ENCODE data around the gene RASAL2.
"Not testable (repeated sequence)": the region's sequence is repeated elsewhere in the genome, so short reads cannot be mapped to it uniquely, and the experiment has no call there.

RASAL2 gene

DNA sequence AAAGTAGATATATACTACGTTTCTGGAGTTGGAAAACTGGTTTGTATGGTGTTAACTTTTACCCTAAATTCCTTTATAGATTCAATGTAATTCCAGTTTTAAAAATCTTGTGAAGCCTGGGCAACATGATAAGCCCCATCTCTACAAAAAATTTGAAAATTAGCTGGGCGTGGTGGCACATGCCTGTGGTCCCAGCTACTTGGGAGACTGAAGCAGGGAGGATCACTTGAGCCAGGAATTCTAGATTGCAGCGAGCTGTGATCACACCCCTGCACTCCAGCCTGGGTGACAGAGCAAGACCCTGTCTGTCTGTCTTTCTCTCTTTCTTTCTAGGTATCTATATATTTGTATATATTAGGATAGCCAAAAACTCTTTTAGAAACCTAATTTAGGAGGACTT lies 260.9 kb downstream of the RASAL2 start:
- no peak for DNase-seq

DNA sequence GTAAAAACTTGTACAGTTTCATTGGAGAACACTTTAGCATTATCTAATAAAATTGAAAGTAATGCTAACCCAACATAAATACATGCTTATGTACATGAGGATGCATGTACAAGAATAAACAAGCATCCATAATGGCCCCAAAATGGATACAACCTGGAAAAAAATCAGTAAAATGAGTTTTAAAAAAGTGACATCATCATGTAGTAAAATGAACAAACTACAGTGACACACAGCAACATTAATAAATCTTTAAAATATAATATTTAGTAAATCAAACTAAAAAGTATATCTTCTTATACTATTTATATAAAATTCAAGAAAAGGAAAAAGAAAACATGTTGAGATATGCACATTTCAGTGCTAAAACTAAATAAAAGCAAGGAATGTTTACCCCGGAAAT lies 262.4 kb downstream of the RASAL2 start:
- no peak for DNase-seq

DNA sequence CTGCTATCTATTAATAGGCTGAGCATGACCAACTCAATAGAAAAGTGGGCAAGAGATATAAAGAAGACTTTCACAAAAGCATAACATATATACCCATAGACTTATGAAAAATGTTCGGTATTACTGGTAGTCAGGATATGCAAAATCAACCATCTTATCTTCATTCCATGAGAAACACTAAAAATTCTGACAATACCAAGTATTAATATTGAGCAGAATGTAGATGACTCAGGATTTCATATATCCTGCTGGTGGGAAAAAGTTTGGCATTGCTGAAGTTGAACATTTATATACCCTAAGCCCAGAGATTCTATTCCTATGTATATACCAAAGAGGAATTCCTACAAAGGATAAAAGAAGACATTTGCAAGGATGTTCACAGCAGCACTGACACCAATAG lies 264.6 kb downstream of the RASAL2 start:
- no peak for DNase-seq

DNA sequence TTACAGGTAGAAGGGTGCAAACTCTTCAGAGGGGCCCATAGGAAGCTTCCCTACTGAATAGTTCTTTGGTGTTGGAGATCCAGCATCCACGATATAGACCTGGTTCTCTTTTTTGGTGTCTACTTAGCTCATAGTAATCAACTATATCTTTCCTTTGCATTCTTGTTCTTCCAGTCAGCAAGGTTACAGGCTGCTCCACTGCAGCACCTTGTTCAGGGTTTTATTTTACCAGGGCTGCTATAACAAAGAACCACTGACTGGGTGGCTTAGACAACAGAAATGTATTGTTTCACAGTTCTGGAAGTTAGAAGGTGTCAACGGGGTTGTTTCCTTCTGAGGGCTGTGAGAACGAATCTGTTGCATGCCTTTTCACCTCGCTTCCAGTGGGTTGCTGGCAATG lies 266.5 kb downstream of the RASAL2 start:
- DNase-seq = no peak

DNA sequence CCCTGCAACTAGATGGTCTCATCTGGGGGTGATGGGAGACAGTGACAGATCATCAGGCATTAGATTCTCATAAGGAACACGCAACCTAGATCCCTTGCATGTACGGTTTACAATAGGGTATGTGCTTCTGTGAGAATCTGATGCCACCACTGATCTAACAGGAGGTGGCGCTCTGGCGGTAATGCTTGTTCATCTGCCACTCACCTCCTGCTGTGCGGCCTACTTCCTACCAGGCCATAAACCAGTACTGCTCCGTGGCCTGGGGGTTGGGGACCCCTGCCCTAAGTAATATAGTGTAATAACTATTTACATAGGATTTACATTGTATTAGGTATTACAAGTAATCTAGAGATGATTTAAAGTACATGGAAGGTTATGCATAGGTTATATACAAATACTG lies 267.9 kb downstream of the RASAL2 start:
- DNase-seq = no peak

DNA sequence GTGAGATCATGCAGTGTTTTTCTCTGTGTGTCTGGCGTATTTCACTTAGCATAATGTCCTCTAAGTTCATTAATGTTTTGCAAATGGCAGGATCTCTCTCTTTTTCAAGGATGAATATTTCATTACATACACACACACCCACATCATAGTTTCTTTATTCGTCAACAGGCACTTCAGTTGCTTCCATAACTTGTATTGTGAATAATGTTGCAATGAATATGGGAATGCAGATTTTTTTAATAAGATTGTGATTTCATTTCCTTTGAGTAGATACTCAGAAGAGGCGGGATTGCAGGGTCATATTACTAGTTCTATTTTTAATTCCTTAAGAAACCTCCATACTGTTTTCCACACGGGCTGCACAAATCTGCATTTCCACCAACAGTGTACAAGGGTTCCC lies 268.8 kb downstream of the RASAL2 start:
- DNase-seq = no peak

DNA sequence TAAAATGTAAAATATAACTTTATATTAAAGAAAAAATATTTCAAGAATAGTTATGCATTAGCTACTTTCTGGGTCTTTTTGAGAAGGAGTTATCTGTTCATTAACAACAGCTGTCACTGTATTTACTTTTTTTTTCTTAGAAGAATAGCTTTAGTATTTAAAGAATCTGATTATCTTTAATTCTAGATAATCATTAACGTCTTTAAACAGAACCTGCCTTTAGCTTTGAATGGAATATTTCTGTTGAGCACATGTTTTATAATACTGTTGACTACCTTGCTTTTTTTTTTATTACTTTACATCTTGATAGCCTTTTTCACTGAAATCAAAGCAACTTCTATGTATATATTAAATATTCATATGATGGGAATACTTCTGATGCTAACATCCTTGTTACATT lies 270.9 kb downstream of the RASAL2 start:
- no peak for DNase-seq

DNA sequence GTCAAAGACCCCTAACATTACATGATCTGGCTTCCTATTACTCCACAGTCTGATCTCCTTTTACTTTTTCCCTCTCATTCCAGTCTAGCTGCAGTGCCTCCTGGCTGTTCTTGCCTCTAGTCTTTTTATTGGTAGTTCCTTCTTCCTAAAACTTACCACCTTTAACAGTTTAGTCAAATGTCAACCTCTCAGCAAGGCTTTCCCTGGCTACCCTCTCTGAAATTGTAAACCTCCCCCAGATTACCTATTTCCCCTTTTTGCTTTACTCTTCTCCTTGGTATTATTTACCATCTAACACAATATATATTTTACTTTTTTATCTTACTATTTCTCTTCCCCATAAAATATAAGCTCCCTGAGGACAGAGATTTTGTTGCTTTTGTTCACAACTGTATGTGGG lies 273.2 kb downstream of the RASAL2 start:
- no peak for DNase-seq

DNA sequence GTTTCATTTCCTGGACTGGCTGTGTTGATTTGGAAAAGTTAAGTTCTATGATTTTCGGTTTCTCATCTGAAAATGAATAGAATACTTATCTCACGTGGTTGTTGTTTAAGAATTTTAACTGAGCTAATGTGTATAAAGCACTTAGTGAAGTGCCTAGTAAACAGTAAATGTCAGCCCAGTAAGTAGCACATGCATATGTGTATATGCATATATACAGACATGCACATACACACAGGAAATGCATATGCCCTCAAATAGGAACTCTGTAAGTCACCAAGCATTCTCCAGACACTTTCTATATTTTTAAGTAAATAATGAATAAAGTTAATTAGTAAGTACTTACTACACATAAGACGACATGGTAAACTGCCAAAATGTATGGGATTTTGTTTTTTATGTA lies 274.3 kb downstream of the RASAL2 start:
- no peak for DNase-seq

DNA sequence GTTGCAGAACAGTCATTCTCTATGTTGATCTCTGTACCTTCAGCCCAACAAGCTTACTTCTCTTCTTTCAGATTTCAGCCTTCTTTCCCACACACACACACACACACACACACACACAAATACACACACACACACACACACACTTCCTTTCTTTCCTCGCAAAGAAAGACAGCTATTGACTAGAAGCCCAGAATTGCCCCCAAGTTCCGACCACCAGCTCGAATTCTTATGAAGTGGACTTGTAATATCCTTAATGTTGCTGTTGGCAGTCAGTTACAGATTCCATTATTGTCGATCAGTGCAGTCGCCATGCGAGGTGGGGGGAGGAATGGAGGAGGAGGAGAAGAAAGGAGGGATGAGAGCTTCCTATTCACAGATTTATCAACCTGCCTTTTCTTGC lies 277.3 kb downstream of the RASAL2 start:
- no peak for DNase-seq

DNA sequence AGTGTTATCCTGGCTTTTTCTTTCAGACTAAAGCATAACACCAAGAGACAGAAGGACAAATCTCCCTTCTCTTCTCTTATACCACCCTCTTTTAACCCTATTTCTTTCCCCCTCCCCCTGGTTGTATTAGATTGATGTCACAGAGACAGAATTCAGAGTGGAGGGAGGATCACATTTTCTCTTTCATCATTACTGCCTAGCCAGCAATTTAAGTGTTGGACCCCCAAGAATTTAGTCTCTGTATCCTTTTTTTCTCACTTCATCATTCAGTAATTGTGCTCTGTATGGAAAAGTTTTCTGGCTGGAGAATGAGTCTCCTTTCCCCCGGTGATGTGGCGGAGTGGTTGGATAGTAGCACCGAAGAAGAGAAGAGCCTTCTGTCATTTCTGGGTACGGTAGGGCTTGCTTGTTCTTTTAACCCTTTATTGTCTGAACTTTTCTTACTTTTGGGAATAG lies 278.1 kb downstream of the RASAL2 start:
- no peak for DNase-seq

DNA sequence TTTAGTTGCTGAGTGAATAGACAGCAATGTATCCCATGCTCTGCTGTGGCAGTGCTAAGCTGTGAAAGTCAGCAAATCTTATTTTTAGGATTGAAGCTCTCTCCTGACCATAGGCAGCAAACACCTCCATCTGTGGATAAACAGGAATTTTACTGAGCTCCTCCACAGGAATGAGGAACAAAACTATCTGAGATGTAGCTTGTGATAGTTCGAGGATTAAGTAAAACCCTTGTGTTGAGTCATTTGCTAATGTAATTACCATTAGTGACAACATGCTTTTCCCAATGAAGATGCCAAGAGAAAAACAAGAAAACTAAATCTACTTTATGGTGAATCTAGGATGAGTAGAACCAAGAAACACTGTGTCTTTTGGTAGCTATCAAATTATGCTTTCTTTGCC lies 280.1 kb downstream of the RASAL2 start:
- no peak for DNase-seq

DNA sequence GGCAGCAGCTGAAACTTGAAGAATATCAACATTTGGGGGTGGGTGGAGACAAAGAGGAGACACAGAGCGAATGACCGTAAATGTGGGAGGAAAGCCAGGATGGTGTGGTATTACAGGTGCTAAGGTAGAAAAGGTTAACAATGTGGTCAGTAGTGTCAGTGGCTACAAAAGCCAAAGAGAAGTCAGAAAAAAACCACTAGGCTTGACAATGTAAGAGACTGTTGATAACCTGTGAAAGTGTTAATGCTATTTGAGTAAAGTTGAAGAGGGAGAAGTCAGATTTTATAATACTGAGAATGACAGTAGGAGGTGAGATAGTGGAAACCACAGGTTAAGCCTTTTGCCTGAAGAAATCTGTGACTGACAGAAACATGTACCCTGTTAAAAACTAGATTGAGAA lies 282.1 kb downstream of the RASAL2 start:
- DNase-seq = no peak

DNA sequence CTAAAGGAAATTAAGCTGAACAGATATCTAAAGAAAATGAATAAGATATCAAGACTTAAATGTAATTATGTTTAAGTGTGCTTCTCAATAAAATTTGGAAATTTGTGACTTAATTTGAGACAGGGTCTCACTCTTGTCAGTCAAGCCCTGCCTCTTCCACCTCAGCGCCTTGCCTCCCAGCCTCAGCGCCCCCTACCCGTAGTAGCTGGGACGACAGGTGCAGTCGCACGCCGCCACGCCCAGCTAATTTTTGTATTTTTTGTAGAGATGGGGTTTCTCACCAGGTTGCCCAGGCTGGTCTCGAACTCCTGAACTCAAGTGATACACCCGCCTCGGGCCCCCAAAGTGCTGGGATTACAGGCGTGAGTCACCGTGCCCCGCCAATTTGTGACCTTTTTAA lies 285.9 kb downstream of the RASAL2 start:
- no peak for DNase-seq

DNA sequence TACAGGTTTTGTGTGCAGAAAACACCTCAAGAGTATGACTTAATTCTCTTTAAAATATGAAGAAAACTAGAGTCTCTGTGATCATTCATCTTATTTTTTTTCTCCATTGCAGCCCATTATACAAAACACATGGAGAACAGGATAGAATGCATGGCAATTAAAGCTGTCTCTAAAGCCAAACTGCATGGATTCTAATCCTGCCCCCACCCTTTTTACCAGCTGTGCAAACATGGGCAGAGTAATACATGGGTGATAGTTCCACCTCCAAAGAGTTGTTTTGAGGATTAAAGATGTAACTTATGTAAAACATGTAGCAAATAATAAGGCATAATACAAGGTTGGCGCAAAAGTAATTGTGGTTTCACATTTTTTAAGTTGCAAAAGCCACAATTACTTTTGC lies 288.5 kb downstream of the RASAL2 start:
- peak in 1 of 2 experiments; percentile 53 for DNase-seq

DNA sequence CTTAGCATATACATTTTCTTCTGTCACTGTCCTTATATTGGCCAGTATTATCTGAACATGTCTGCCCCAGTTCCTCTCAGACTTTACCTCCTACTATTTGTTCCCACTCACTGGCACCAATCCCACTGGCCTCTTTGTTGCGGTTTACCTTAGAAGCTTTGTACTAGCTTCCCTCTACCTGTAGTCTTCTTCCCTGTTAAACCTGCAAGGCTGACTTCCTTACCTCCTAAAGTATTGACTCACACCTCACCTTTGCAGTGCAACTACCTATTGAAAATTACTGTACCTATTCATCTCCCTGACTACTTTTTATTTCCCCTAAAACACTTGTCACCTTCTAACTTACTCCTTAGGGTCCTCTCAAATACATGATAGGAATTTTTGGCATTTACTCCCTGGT lies 291.8 kb downstream of the RASAL2 start:
- no peak for DNase-seq

DNA sequence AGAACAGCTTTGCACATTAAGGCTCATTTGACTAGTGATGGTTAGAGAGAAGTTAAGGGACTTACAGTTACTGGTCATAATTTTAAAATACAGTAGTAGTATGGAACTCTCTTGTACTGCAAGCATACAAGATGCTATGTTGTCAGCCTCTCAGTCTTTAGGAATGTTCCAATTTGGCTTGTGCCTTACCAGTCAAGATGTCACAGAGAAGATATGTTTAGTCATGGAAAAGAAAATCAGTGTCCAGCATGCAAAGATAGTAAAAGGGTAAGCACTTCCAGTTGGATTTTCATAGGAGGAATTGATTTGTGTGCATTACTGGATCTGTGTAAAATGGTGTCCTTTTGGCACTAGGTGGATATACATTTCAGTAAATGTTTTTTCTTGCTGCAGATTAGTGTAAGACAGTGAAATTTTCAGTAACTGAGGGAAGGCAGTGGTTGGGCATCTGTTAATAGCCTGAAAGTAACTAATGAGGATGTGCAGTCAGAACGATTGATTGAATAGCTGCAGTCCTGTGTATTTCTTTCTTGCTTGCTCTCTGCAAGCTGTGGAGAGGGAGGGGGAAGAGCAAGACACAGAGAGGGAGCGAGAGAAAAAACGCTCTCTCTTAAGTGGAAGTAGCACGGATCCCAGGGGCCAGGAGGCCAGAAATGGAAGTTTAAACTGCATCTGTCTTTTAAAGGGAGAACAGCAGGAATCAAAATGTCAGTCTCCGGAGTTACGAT lies 294.7 kb downstream of the RASAL2 start:
- no peak for DNase-seq

DNA sequence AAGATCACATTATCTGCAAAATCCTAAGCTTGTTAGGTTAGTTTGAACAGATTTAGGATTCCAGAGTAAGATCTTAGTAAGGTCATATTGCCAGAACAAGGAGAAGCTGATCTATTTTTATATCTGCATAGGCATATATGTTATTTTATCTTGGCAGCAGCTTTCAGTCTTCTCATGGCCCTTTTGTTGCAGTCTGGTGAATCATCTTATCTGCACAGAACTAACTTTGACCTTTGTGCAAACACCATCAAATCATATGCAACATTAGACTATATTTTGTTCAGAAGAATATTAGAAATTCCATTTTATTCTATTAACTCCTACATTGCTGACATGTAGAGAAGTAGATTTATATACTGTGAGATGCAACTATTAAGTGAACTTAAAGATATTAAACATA lies 295.5 kb downstream of the RASAL2 start:
- DNase-seq = no peak

DNA sequence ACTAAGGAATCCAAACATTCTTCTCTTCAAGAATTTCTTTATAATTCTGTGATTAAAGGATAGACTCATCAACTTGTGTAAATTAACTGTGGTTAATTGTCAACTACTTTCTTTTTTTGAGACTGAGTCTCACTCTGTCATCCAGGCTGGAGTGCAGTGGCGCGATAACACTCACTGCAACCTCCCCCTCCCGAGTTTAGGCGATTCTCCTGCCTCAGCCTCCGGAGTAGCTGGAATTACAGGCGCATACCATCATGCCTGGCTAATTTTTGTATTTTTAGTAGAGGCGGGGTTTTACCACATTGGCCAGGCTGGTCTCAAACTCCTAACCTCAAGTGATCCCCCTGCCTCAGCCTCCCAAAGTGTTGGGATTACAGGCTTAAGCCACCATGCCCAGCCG lies 296.4 kb downstream of the RASAL2 start:
- not testable (repeated sequence) for DNase-seq

DNA sequence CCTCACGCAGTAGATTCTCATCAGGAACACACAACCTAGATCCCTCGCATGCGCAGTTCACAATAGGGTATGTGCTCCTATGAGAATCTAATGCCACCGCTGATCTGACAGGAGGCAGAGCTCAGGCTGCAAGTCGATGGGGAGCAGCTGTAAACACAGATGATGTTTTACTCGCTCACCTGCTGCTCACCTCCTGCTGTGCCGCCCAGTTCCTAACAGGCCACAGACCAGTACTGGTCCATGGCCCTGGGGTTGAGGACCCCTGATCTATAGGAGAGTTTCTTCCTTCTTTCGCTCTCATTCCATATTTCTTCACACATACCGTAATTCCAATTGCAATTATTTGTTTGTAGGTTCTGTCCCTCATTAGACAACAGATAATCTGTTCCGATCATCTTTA lies 299.5 kb downstream of the RASAL2 start:
- DNase-seq = no peak

DNA sequence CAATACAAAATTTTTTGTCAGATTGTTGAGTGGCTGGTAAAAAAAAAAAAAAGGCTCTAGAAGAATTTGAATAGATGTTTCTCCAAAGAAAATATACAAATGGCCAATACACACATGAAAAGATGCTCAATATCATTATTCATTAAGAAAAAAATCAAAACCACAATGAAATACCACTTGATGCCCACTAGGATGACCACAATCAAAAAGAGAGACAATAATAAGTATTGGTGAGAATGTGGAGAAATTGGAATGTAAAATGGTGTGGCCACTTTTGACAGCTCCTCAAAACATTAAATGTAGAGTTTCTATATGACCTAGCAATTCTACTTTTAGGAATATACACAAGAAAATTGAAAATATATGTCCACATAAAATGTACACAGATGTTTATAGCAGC lies 302.9 kb downstream of the RASAL2 start:
- DNase-seq = no peak

DNA sequence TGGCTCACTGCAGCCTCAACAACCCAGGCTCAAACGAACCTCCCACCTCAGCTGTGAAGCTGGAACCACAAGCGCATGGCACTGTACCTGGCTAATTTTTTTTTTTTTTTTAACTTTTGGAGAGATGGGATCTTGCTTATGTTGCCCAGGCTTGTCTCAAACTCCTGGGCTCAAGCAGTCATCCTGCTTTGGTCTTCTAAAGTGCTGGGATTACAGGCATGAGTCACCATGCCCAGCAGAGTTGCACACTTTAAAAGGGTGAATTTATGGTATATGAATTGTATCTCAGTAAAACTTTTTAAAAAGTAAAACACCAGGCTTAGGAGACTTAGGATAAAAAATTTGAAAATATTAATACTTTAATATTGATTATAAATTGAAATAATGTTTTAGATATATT lies 303.8 kb downstream of the RASAL2 start:
- DNase-seq = no peak

DNA sequence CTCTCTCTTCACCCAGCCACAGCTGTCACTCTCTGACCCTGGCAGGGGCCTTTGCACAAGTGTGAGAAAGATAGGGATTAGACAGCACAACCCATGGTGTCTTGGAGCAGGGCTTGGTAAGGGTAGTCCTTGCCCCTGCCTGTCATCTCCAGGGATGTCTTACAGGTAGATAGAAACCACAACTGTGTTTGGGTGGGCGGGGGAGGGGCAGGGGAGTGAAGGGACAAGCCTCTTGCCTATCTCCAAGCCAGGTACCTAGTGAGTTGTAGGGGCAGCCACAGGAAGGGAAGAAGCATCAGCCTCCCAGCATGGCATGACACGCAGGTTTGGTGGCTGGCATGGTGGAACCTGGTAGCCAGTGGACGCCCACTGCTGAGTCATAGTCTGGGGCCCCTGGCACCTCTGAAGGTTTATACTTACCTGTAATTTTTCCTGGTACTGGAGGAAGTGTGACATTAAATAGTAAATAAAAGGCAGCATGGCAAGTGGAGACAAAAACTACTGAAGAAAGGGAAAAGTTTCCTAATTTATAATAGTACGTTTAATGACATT lies 305.3 kb downstream of the RASAL2 start:
- DNase-seq = no peak

DNA sequence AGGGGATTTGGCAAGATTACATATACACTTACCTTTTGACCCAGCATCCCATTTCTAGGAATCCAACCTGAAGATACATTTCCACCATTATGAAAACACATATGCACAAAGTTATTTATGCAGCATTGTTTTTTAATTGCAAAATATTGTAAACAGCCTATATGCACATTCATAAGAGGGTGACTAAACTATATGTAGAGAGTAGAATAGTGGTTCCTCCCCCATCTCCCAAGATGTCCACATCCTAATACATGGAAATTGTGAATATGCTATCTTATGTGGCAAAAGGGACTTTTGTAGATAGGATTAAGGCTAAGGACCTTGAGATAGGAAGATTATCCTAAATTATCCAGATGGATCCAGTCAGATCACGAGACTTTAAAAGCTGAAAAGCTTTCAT lies 311.2 kb downstream of the RASAL2 start:
- no peak for DNase-seq

DNA sequence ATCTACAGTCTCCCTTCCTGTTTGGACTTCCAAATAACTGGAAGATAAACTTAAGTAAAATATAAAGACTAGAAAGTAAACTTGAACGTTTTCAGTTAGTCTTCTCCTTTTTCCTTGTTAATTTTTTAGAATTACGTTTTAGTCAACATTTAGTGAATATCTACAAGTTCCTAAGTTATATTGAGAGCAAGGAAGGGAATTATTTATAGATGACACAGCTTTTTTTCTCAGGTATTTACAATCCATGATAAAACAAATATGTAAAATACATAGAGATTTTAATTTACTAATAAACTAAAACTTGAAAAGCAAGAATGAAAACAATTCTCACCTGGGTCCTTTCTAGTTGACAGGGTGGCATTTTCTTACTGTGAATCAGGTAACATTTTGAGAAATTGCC lies 313.3 kb downstream of the RASAL2 start:
- no peak for DNase-seq
